Activated gamma-delta T cell (primary cell): ENCODE results near the gene GLIS1.

ENCODE experiments used
- DNase-seq: peaks from one replicate; lab custom pipeline; 2025; lab: John Stamatoyannopoulos, UW

GLIS1 gene

DNA sequence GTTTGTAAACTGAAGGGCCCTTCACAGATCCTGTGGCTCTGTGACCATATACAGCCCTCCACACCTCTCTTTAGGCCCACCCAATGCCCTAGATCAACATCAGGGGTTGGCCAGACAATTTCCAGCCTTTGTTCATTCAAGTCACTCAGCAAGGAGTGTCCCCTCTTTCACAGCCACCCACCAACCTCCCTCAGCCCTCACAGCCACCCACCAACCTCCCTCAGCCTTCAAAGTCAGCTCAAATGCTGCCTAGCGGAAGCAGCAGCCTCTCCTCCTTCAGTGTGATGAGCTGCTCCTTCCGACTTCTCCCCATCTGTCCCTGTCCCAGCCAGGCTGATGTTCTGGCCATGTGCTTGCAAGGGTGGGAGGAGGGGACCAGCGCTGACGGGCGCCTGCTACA is 208.4 kb downstream of the GLIS1 start:
- DNase-seq: no peak

GRCh38 chr1:53529555-53529954 is 209.4 kb downstream of the GLIS1 start:
- no peak for DNase-seq

DNA sequence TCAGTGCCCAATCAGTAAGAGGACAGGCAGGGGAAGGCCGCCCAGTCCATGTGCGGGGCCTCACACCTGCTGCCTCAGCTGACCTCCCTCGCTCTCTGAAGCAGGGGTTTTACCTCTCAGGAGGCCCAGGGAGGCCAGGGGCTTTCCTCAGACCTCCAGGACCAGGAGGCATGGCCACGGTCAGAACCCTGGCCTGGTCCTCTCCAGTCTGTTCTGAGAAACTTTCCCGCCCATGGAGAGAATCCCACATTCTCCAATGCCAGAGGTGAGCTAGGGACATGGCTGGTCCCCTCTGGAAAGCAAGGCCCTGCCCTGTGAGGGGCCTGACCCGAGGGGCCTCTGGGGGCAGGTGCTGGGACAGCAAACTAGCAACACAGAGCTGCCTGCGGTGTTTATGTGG is 211.6 kb downstream of the GLIS1 start:
- DNase-seq: no peak

DNA sequence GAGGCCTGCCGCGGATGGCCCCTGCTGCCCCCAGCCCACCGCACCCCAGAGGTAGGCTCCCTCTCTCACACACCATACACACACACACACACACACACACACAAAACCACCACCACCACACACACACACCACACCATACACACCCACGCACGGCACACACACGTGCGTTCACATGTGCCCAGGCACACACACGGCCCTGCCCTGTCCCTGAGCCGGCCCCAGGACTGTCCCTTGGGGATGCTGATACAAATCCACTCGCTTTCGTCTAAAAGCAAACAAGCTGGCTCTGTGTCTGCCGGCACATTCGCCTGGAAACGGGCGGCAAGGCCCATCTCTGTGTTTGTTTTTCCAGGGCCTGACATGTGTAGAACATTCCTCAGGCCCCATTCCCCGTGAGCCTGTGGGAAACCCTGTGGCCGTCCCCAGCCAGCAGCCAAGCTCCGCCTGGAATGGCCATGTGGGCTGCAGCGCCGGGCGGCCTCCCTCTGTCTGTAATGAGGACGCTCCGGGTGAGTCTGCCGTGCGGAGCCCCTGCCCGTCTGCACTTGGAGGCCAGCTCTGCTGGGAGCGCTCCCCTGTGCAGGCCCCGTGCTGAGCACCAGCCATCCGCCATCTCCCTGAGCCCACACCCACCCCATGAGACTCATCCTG is 212.4 kb downstream of the GLIS1 start:
- DNase-seq: no peak

DNA sequence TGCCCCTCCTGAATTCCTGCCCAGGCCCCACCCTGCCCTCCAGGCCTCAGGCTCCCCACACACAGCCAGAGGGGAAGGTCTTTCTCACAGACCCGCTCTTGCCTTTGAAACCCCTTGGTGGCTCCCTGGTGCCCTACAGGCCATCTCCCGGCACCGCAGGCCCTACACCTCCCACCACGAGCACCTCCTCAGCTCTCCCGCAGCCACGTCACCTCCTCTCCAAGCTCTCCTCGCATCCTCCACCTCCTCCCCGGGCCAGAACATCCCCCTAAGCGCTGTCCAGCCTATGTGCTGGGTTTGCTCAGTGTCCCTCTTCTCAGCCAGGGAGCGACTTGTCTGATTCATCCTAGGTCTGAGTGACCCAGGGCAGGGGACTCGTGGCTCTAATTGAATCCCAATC is 213.4 kb downstream of the GLIS1 start:
- DNase-seq: no peak

DNA sequence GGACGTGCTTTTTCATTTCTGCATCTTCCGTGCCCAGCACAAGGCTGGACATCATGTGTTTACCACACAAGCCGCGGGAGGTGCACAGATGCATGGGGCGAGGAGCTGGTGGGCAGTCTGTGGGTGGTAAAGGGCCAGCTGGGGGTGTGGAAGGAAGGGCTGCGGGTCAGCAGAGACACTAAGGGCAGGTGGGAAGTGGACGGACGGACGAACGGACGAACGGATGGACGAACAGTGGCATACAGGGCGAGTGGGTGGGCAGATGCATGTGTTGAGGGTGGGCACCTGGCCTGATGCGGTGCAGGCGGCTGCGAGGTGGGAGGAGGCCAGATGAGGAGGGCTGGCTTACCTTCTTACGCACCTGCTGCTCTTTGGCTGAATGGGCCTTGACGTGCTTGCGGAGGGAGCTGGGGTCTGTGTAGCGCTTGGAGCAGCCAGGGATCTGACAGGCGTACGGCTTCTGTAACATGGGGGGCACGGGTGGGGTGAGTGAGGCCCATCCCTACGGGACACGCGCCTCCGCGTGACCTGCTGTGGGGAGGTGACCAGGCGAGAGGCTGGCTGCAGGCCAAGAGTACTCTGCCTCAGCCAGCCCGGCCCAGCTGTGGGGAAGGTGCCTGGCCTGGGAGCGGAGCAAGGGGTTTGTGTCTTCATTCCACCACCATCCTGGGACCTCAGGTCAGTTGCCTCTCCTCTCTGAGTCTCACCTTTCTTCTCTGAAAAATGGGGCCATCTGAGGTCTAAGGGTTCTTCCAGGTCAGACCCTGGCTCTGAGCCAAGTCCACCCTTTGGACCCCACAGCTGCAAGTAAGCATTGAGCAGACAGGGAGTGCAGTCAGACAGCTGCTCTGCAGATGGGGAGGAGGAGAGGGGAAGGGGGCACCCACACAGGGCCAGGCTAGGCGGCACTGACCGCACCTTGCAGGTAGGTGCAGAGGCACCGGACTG is 214.3 kb downstream of the GLIS1 start:
- DNase-seq: no peak

DNA sequence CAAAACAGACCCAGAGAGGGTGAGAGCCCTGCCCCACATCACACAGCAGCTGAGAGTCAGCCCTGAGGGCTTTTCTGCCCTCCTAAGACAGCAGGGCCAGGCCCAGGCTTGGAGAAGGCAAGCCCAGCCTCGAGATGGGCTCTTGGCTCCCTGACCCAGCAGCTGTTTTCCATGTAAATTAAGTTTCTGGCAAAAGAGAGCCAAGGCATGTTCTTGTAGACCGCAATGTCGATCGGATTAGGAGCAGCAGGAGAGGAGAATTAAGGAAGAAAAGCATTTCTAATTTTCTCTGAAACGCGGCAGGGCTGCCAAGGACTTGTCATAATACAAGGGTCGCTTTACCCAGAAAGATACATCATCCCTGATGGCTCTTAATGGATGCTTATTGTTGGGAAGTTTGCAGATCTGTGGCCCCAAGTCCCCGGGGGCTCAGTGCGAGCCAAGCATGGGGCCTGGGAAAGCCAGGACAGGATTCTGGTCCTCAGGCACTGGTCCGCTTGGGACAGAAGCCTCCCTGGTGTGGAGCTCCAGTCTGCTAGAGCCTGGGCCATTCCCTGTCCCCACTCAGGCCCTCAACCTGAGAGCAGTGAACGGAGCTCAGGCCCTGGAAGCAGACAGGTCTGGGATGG is 216.9 kb downstream of the GLIS1 start:
- no peak for DNase-seq

GRCh38 chr1:53520481-53520880 is 218.5 kb downstream of the GLIS1 start:
- DNase-seq: no peak

- no peak for DNase-seq
These were observed 219.5 kb downstream of the GLIS1 start for GRCh38 chr1:53519421-53519820.

DNA sequence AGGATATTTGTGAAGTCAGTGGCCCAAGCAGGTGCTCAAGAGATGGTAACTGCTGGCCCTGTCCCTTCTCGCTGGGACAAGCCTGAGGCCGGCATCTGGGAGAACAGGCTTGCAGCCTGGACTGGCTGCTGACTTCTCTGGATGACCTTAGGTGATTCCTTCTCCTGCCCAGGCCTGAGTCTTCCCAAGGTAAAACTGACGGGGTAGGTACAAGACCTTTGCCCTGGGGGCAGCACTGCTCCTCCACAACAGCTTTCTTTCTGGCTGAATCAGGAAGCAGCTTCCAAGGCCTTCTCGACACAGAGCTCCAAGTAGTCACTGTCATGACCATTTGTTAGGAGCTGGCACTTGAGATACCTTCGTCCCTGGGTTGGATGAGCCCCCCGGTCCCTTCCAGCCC is 220.2 kb downstream of the GLIS1 start:
- DNase-seq: no peak

DNA sequence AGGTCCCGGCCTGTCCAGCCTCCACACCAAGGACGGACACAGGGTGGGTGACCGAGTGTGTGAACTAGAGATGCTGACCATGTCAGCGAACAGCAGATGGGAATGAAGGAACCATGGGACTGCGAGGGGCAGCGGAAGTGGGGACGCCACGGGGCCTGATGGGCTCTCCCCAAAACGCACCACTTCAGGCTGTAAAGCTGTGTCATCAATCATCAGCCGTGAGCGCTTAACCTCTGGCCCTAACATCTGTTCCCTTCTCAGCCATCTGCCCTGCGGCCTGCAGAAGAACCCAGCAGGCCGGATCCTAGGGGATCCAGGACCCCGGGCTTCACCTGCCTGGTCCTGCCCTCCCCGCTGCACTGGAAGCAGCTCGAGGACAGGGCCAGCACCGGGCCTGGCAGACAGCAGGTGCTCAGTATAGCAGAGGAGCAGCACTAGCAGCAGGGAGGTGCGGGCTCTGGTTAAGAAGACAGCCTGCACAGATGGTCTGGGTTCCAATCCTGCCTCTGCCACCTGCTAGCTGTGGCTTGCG is 221.1 kb downstream of the GLIS1 start:
- DNase-seq: no peak

DNA sequence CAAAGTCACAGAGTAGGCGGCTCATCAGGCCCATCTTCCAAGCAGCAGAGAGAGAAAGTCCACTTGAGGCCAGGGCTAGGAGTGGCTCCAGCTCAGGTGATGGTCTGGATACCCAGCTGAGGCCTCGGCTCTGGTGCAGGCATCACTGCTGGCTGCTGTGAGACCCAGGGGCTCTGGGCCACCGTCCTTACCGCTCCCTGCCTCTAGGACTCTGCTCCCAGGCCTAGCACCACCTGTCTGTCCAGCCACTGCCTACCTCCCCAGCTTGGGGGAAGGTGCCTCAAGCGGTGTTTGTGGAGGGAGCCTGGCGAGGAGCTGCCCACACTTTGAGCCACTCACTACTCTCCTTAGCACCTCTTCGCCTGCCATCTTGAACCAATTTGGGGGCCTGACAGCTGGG is 221.9 kb downstream of the GLIS1 start:
- no peak for DNase-seq

- no peak for DNase-seq
These were observed 222.8 kb downstream of the GLIS1 start for GRCh38 chr1:53516181-53516580.

DNA sequence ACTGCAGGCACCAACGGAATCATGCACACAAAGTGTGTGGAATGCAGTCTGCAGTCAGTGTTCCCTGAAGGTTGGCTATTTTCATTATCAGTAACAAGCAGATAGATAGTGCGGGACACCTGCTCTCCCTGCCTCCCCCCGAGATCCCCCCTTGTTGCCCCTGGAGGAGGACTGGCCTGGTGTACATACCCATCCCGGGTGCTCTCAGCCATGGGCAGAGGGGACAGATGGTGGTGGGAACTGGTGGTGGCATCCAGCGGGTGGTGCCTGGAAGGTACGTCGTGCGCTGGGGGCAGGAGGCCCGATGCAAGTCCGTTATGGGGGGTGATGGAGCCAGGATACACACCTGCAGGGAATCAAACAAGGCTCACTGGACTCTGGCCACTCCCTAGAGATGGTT is 224.5 kb downstream of the GLIS1 start:
- DNase-seq: no peak

GRCh38 chr1:53513846-53514245 is 225.1 kb downstream of the GLIS1 start:
- no peak for DNase-seq

DNA sequence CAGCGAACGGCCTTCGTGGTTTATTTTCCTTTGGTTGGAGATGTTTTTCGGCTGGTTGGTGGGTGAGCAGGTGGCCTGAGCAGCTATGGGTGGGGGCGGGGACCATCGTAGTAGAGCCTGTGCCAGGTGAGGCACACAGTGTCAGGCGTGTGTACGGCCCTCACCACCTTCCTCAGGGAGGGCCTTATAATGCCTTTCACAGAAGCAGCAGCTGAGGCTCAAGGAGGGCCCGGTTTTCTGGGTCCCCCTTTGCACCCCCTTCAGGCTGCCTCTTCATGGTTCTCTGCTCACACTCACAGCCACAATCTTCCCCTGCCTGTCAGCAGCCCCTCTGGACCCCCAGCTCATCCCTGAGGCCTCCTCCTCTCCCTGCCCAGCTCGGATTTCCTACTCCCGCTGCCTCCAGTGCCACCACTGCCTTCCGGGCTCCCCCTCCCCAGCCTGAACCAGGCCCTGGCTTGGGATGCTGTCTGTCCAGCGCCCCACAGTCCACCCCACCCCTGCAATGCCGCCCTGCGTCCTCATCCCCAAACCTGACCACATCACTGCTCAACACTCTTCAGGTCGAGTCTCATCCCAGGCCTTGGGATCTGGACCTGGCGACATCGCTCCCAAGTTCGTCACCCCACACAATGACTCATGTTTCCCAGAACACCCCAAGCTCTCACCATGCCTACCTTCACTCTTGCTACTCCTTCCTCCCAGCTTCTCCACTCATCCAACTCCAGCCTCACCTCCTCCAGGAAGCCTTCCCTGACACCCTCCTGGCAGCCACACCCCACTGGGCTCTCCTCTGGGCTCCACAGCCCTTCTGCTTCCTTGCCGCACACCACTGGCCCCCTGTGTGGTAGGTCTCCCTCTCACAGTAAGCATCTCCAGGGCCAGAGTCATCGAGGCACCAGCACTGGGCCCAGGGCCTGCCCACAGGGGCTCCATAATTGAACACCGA is 225.9 kb downstream of the GLIS1 start:
- no peak for DNase-seq

DNA sequence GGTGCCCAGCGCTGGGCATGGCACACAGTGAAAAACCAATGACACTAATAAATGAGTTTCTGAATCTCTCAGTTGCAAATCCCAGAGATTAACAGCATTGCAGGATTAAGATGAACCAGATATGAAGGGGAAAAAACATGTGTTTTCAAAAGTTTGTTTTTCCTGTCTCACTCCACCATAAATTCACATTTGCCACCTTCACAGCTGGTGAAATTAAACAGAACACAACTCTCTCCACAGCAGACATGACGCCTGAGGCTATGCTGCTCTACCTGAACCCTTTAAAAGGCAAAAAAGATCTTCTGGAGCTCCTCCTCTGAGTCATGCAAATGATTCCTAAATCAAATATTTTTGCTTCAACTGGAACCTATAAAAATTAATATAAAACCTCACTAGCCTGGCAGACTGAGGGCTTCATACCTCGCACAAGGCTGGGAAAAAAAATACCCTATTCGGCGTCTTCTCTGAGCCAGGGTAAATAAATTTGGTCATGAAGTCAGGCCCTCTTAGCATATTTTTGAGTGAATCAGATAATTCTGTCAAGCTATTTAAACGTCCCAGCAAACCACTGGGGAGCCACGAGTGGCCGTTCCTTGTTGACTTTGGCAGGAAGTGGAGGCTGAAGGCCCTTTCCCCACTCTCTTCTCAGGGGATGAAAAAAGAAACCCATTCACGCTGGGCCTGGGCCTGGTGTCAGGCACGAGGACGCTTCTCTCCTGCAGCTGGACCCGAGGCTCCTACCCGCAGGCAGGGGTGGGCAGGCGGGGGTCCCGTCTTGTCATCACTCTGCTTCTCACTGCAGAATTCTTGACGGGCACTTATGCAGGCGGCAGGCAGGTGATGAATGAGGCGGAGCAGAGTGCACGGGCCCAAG is 226.8 kb downstream of the GLIS1 start:
- DNase-seq: no peak

DNA sequence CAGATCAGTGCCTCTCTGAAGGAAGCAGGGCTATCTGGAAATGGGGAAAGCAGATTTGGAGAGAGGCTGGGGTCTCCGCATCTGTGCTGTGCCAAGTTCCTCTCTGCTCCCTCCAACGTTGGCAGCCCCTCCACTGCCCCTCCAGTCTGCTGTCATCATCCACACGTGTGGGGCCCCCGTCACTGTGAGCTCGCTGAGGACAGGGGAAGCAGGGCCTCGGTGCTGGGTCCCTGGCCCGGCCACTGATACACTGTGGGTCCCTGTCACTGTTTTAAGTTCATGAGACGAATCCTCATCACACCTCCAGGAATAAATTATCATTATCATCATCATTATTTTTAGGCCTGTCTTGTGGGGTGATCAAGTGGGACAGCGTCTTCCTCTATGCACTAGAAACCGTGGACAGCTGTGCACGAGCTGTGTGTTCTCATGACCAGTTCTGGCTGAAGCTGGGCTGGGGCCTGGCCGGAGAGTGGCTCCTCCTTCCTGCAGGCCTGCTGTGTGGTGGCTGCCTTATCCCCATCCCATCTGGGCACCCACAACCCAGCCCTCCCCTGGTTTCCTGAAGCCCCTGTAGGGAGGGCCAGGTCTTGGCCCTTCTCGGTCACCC is 227.5 kb downstream of the GLIS1 start:
- no peak for DNase-seq

GRCh38 chr1:53510215-53510614 is 228.7 kb downstream of the GLIS1 start:
- DNase-seq: no peak

DNA sequence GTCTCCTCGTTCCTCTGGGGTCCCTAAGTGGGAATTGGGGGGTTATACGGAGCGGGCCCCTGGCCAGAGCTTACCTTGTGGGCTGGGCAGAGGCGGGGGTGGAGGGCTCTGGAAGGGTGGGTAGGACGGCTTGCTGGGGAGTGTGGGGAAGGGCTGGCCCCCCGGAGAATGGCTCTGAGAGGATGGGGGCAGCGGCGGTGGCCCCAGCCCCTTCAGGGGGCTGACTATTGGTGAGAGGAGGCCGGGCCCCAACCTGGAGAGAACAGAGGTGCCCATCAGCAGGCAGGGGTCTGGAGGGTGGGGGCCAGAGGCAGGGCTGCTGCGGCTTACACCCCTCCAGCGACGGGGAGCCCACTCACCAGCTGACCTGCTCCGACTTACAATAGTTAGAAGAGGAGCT is 229.2 kb downstream of the GLIS1 start:
- DNase-seq: no peak
